ENCODE results near the gene LRWD1. TPM values are rescaled to one million over a fixed set of nuclear protein-coding genes. Genes with fewer than 3 reads are reported as not detected.

The LRWD1 gene
- total and polyA plus RNA-seq, 2 donors (not counting 1 experiment from before 2014, with no cell fraction given), result 58.2 to 83.7 TPM

DNA sequence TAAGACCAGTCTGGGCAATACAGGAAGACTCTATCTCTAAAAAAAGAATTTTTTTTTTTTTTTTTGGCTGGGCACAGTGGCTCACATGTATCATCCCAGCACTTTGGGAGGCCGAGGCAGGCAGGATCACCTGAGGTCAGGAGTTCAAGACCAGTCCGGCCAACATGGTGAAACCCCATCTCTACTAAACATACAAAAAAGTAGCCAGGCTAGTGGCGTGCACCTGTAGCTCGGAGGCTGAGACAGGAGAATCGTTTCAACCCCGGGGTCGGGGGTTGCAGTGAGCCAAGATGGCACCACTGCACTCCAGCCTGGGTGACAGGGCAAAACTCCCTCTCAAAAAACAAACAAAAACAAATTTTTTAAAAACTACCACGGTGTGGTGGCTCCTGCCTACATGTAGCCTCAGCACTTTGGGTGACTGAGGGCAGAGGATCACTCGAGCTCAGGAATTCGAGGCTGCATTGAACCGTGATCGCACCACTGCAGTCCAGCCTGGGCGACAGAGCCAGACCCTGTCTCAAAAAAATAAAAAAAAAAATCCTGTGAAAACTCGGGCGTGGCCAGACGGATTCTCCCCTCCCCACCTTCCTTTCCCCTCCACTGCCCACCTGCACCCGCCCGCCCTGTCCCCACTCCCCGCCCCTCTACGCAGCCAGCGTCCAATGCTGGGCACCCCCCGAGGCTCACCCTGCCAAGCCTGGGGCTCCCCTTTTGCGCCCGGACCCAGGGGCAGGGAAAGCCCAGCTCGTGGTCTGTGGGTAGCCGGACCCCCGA, 32.2 kb upstream of the LRWD1 start:
- Histone ChIP-seq H3K36me3 (replicated peaks in 1 of 2; ENCODE audit: control extremely low read depth in 1 of 2, control insufficient read depth in 1 of 2, extremely low read depth in 1 of 2, insufficient read depth in 2 of 2, low read length in 1 of 2) (peaks cover 2 to 20% of the 10 kb centered on the region in 2 experiments), H4K20me1 (ENCODE audit: control insufficient read depth, insufficient read depth, low read length, poor library complexity, severe bottlenecking) (no peaks in the 10 kb centered on the region), H3K9ac (ENCODE audit: low read length) (peak overlapping the region; percentile 95), H3K9me3 (ENCODE audit: control extremely low read depth in 1 of 3, control insufficient read depth in 2 of 3, insufficient read depth in 1 of 3, low read length in 2 of 3) (no peaks in the 10 kb centered on the region), H2AFZ (ENCODE audit: insufficient read depth, low read depth, low read length, poor library complexity, severe bottlenecking) (no peak overlapping the region), H3K27me3 (replicated peaks in 1 of 4; ENCODE audit: control extremely low read depth in 1 of 4, control insufficient read depth in 3 of 4, insufficient read depth in 4 of 4, low read length in 3 of 4) (no peaks in the 10 kb centered on the region), H3K27ac (ENCODE audit: low read length in 2 of 2) (peak overlapping the region; percentile 98 to 100), H3K4me1 (ENCODE audit: control insufficient read depth in 2 of 2, insufficient read depth in 2 of 2, low read length in 2 of 2) (peaks cover 74 to 82% of the 10 kb centered on the region in 2 donors), H3K4me2 (replicated peaks; ENCODE audit: low read depth, low read length, poor library complexity, severe bottlenecking) (peak overlapping the region; percentile 95), H3K79me2 (ENCODE audit: control insufficient read depth, insufficient read depth, low read length) (peaks cover 61% of the 10 kb centered on the region), H3K4me3 (ENCODE audit: control extremely low read depth in 1 of 5, extremely low read depth in 1 of 5, insufficient read depth in 1 of 5, low read depth in 2 of 5, low read length in 4 of 5) (peak overlapping the region in 4 of 5 experiments; percentile 69 to 97 (median 95))
- no peaks in the 10 kb centered on the region for H3K27me3 Mint-ChIP-seq
- H3K9me3 Mint-ChIP-seq (ENCODE audit: insufficient read depth), result no peaks in the 10 kb centered on the region
- ChIA-PET CTCF (interaction anchor here (0.5 to 46.3 kb wide), 8 partner anchors 9 to 239 kb away, joined by 3 to 1182 read pairs (median 4); no protein-coding TSS in a partner anchor), POLR2A (interaction anchor here (0.7 to 13.6 kb wide), 7 partner anchors 8 to 126 kb away, joined by 3 to 223 read pairs (median 6); no protein-coding TSS in a partner anchor)
- H3K4me3 Mint-ChIP-seq, result peak overlapping the region; percentile 84
- 26% methylated on average over 24 of the region's 27 CpGs for WGBS (ENCODE audit: insufficient coverage)
- H3K4me1 Mint-ChIP-seq, result peaks cover 69% of the 10 kb centered on the region
- ATAC-seq (ENCODE audit: low read depth) (peak; percentile 58), DNase-seq (peak; percentile 87)
- peak overlapping the region; percentile 96 for H3K27ac Mint-ChIP-seq
- intact Hi-C loops (cut with micrococcal nuclease), result loop anchor here (1.0 kb wide), 4 partner anchors 7 to 36 kb away; partner anchors contain the start of gene PRKRIP1
- TF ChIP-seq EZH2 (IDR thresholded peaks at IDR 0.05; ENCODE audit: borderline replicate concordance, insufficient read depth, low read depth, low read length, poor library complexity, severe bottlenecking) (no peak), CTCF (IDR thresholded peaks at IDR 0.05) (no peak)

All from B cell (primary cell).